ENCODE measurements around the gene MYADML2. TPM values are rescaled to one million over a fixed set of nuclear protein-coding genes. Genes with fewer than 3 reads are reported as not detected.

Gene MYADML2
- total RNA-seq, 1 experiment from 2014 or later: 0.46 TPM

DNA sequence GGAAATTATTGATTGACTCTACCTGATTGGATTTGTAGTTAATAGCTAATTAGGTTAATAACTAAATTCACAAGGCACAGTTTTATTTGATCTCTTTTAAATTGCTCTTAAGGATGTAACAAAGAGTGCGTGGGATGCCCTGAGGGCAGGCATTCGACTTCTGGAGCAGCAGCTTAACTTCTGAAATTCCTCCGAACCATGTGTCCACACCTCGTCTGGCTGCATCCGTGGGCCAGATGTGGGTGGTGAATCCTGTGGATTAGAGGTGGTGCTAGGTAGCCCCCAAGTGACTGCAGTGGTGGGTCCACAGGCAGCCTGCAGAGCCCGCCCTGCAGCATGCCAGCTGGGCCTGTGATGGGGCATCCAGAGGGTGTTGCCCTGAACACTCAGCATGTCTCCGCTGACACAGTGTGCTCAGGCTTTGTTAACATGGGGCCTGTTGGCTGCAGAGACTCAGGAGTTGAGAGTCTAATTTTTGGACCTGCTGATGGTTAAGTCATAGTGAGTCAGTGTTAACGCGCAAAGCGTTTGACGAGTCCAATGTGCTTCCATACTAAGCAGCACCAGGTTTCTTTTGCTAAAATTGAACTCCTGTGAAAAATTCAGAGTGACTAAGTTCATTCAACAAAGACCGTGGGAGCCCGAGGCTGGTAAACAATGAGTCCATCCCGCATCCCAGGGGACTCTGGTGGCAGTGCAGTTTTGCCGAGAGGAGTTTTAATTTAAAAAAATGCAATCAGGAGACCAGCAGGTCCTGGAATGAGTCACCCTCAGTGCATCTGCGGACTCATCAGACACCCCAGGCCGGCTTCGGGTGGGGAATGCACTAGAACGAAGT lies 48.8 kb downstream of the MYADML2 start:
- Mint-ChIP-seq H3K36me3 (peaks cover 24% of the 10 kb centered on the region), H3K27me3 (ENCODE audit: low read depth) (peaks cover 13% of the 10 kb centered on the region), H3K9me3 (no peaks in the 10 kb centered on the region), H3K27ac (no peak overlapping the region), H3K4me1 (no peaks in the 10 kb centered on the region), H3K4me3 (no peak overlapping the region)
- CTCF ChIA-PET: no interaction called here
- POLR2A ChIA-PET: no interaction called here
- ATAC-seq (no peak), DNase-seq (ENCODE audit: low spot score) (no peak)
- TF ChIP-seq, protein P1, sequence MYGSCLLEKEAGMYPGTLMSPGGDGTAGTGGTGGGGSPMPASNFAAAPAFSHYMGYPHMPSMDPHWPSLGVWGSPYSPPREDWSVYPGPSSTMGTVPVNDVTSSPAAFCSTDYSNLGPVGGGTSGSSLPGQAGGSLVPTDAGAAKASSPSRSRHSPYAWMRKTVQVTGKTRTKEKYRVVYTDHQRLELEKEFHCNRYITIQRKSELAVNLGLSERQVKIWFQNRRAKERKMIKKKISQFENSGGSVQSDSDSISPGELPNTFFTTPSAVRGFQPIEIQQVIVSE (CRISPR knock-in tag; IDR thresholded peaks at IDR 0.05; ENCODE audit: borderline replicate concordance): no peak
- no peak for TF ChIP-seq CREB1 (CRISPR knock-in tag; IDR thresholded peaks at IDR 0.05)
- no peak for TF ChIP-seq ZNF219 (CRISPR knock-in tag; IDR thresholded peaks at IDR 0.05; ENCODE audit: borderline replicate concordance)
- TF ChIP-seq, protein P2, sequence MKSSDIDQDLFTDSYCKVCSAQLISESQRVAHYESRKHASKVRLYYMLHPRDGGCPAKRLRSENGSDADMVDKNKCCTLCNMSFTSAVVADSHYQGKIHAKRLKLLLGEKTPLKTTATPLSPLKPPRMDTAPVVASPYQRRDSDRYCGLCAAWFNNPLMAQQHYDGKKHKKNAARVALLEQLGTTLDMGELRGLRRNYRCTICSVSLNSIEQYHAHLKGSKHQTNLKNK (CRISPR knock-in tag; IDR thresholded peaks at IDR 0.05): no peak
- TF ChIP-seq ATF1 (CRISPR knock-in tag; IDR thresholded peaks at IDR 0.05): no peak
- TF ChIP-seq, protein P3, sequence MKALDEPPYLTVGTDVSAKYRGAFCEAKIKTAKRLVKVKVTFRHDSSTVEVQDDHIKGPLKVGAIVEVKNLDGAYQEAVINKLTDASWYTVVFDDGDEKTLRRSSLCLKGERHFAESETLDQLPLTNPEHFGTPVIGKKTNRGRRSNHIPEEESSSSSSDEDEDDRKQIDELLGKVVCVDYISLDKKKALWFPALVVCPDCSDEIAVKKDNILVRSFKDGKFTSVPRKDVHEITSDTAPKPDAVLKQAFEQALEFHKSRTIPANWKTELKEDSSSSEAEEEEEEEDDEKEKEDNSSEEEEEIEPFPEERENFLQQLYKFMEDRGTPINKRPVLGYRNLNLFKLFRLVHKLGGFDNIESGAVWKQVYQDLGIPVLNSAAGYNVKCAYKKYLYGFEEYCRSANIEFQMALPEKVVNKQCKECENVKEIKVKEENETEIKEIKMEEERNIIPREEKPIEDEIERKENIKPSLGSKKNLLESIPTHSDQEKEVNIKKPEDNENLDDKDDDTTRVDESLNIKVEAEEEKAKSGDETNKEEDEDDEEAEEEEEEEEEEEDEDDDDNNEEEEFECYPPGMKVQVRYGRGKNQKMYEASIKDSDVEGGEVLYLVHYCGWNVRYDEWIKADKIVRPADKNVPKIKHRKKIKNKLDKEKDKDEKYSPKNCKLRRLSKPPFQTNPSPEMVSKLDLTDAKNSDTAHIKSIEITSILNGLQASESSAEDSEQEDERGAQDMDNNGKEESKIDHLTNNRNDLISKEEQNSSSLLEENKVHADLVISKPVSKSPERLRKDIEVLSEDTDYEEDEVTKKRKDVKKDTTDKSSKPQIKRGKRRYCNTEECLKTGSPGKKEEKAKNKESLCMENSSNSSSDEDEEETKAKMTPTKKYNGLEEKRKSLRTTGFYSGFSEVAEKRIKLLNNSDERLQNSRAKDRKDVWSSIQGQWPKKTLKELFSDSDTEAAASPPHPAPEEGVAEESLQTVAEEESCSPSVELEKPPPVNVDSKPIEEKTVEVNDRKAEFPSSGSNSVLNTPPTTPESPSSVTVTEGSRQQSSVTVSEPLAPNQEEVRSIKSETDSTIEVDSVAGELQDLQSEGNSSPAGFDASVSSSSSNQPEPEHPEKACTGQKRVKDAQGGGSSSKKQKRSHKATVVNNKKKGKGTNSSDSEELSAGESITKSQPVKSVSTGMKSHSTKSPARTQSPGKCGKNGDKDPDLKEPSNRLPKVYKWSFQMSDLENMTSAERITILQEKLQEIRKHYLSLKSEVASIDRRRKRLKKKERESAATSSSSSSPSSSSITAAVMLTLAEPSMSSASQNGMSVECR (CRISPR knock-in tag; IDR thresholded peaks at IDR 0.05; ENCODE audit: borderline replicate concordance): no peak
- no peak for TF ChIP-seq SMAD3 (CRISPR knock-in tag; IDR thresholded peaks at IDR 0.05; ENCODE audit: borderline replicate concordance)
- no peak for TF ChIP-seq ZNF423 (CRISPR knock-in tag; IDR thresholded peaks at IDR 0.05)
- TF ChIP-seq NR3C1 (CRISPR knock-in tag; conservative IDR thresholded peaks at IDR 0.05; ENCODE audit: low read depth): no peak
- TF ChIP-seq, protein P4, sequence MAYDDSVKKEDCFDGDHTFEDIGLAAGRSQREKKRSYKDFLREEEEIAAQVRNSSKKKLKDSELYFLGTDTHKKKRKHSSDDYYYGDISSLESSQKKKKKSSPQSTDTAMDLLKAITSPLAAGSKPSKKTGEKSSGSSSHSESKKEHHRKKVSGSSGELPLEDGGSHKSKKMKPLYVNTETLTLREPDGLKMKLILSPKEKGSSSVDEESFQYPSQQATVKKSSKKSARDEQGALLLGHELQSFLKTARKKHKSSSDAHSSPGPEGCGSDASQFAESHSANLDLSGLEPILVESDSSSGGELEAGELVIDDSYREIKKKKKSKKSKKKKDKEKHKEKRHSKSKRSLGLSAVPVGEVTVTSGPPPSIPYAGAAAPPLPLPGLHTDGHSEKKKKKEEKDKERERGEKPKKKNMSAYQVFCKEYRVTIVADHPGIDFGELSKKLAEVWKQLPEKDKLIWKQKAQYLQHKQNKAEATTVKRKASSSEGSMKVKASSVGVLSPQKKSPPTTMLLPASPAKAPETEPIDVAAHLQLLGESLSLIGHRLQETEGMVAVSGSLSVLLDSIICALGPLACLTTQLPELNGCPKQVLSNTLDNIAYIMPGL (CRISPR knock-in tag; IDR thresholded peaks at IDR 0.05): no peak
- no peak for TF ChIP-seq PRRX2 (CRISPR knock-in tag; IDR thresholded peaks at IDR 0.05)
- no peak for TF ChIP-seq TP53 (CRISPR knock-in tag; IDR thresholded peaks at IDR 0.05)
- TF ChIP-seq, protein P5, sequence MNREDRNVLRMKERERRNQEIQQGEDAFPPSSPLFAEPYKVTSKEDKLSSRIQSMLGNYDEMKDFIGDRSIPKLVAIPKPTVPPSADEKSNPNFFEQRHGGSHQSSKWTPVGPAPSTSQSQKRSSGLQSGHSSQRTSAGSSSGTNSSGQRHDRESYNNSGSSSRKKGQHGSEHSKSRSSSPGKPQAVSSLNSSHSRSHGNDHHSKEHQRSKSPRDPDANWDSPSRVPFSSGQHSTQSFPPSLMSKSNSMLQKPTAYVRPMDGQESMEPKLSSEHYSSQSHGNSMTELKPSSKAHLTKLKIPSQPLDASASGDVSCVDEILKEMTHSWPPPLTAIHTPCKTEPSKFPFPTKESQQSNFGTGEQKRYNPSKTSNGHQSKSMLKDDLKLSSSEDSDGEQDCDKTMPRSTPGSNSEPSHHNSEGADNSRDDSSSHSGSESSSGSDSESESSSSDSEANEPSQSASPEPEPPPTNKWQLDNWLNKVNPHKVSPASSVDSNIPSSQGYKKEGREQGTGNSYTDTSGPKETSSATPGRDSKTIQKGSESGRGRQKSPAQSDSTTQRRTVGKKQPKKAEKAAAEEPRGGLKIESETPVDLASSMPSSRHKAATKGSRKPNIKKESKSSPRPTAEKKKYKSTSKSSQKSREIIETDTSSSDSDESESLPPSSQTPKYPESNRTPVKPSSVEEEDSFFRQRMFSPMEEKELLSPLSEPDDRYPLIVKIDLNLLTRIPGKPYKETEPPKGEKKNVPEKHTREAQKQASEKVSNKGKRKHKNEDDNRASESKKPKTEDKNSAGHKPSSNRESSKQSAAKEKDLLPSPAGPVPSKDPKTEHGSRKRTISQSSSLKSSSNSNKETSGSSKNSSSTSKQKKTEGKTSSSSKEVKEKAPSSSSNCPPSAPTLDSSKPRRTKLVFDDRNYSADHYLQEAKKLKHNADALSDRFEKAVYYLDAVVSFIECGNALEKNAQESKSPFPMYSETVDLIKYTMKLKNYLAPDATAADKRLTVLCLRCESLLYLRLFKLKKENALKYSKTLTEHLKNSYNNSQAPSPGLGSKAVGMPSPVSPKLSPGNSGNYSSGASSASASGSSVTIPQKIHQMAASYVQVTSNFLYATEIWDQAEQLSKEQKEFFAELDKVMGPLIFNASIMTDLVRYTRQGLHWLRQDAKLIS (CRISPR knock-in tag; IDR thresholded peaks at IDR 0.05; ENCODE audit: borderline replicate concordance): no peak
- TF ChIP-seq NFATC4 (CRISPR knock-in tag; IDR thresholded peaks at IDR 0.05): no peak
- TF ChIP-seq NFE2L1 (CRISPR knock-in tag; IDR thresholded peaks at IDR 0.05): no peak
- no peak for TF ChIP-seq ZNF416 (CRISPR knock-in tag; IDR thresholded peaks at IDR 0.05)
- no peak for TF ChIP-seq JAZF1 (CRISPR knock-in tag; IDR thresholded peaks at IDR 0.05)
- no peak for TF ChIP-seq ZBTB21 (CRISPR knock-in tag; IDR thresholded peaks at IDR 0.05; ENCODE audit: borderline replicate concordance)
- TF ChIP-seq, protein P6, sequence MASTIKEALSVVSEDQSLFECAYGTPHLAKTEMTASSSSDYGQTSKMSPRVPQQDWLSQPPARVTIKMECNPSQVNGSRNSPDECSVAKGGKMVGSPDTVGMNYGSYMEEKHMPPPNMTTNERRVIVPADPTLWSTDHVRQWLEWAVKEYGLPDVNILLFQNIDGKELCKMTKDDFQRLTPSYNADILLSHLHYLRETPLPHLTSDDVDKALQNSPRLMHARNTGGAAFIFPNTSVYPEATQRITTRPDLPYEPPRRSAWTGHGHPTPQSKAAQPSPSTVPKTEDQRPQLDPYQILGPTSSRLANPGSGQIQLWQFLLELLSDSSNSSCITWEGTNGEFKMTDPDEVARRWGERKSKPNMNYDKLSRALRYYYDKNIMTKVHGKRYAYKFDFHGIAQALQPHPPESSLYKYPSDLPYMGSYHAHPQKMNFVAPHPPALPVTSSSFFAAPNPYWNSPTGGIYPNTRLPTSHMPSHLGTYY (CRISPR knock-in tag; IDR thresholded peaks at IDR 0.05): no peak
- TF ChIP-seq, protein P7, sequence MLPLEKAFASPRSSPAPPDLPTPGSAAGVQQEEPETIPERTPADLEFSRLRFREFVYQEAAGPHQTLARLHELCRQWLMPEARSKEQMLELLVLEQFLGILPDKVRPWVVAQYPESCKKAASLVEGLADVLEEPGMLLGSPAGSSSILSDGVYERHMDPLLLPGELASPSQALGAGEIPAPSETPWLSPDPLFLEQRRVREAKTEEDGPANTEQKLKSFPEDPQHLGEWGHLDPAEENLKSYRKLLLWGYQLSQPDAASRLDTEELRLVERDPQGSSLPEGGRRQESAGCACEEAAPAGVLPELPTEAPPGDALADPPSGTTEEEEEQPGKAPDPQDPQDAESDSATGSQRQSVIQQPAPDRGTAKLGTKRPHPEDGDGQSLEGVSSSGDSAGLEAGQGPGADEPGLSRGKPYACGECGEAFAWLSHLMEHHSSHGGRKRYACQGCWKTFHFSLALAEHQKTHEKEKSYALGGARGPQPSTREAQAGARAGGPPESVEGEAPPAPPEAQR (CRISPR knock-in tag; IDR thresholded peaks at IDR 0.05): no peak
